ENCODE measurements around the gene BAG1.

DNA sequence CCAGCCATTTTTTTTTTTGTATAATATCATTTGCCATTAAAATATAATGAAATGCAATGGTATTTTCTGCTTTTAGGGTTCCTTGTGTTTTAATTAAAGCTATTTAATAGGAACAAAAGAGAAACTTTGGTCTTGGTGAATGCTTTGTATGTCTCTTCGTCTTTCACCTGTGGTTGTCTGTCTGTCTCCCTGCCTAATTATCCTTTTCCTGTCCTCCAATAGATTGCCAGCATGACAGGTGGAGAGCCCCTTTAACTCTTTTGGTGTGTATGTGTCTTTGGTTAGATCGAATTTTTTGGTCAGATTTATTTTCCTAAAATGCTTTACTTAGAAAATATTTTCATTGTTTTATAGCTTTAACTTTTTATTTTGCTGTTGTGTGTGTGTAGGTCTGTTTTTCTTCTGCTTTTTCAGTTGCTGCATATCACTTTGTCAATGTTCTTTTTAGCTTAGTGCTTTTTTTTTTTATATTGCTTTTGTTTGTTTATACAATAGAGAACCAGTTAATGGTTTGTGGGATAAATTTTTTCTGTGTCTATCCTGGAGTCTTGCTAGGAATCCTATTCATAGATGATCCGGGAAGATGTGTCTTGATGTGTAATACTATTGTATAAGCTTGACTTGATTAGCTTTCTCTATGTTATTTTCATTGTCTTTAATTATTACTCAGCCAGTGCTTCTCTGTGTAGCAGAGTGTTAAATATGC lies 8.9 kb upstream of the BAG1 start:
- no peak for TF ChIP-seq POLR2AphosphoS5 (IDR thresholded peaks at IDR 0.05)
- TF ChIP-seq, protein P1, sequence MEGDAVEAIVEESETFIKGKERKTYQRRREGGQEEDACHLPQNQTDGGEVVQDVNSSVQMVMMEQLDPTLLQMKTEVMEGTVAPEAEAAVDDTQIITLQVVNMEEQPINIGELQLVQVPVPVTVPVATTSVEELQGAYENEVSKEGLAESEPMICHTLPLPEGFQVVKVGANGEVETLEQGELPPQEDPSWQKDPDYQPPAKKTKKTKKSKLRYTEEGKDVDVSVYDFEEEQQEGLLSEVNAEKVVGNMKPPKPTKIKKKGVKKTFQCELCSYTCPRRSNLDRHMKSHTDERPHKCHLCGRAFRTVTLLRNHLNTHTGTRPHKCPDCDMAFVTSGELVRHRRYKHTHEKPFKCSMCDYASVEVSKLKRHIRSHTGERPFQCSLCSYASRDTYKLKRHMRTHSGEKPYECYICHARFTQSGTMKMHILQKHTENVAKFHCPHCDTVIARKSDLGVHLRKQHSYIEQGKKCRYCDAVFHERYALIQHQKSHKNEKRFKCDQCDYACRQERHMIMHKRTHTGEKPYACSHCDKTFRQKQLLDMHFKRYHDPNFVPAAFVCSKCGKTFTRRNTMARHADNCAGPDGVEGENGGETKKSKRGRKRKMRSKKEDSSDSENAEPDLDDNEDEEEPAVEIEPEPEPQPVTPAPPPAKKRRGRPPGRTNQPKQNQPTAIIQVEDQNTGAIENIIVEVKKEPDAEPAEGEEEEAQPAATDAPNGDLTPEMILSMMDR (IDR thresholded peaks at IDR 0.05) = no peak
- no peak for TF ChIP-seq POLR2A (IDR thresholded peaks at IDR 0.05)
- TF ChIP-seq EP300 (IDR thresholded peaks at IDR 0.05) = no peak

Measured in upper lobe of left lung (tissue), 4 donors.